LNCAP (cell line): ENCODE results near the gene BYSL.

Source experiments
- CTCF ChIP-seq: fragments of 450-650 bp; IDR thresholded peaks from 2 replicates; pipeline ENCODE4 v1.5.1; 2017; ENCODE audit warnings: mild to moderate bottlenecking

BYSL gene

GRCh38 chr6:41935685-41936072, 14.4 kb downstream of the BYSL start:
- no peak for TF ChIP-seq CTCF

DNA sequence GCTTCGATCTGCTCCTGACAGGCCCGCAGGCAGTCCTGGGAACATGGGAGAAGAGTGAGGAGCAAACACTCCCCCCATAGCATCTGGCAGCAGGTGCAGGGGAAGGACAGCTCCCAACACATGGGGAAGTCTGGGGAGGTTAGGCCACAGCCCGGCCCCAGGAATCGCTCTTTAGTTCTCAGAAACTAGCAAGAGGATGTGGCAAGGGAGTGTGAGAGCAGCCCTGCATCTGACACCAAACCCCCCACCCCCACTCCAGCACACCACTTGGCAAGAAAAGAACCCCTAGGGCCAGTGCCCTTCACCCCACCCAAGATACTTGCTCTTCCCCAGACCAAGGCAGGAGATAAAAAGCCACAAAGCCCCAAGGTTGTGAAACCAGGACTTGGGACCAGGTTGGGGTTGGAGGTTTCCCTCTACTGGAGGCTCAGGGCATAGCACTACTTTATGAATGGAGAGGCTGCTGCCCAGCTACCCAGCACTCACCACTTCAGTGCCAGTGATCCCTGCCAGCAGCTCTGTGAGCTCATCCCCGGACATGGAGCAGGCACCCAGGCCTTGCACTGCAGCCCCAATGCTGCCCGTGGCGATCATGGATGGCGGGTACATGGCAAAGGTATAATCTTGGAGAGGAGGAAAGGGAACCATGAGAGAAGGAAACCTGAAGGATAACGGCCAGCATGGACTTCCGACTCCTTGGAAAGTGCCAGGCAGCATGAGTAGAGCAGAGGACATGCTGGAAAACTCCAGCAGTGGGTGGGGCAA, 15.0 kb downstream of the BYSL start:
- peak; percentile 75 for TF ChIP-seq CTCF

GRCh38 chr6:41937472-41937860, 16.2 kb downstream of the BYSL start:
- TF ChIP-seq CTCF = no peak

DNA sequence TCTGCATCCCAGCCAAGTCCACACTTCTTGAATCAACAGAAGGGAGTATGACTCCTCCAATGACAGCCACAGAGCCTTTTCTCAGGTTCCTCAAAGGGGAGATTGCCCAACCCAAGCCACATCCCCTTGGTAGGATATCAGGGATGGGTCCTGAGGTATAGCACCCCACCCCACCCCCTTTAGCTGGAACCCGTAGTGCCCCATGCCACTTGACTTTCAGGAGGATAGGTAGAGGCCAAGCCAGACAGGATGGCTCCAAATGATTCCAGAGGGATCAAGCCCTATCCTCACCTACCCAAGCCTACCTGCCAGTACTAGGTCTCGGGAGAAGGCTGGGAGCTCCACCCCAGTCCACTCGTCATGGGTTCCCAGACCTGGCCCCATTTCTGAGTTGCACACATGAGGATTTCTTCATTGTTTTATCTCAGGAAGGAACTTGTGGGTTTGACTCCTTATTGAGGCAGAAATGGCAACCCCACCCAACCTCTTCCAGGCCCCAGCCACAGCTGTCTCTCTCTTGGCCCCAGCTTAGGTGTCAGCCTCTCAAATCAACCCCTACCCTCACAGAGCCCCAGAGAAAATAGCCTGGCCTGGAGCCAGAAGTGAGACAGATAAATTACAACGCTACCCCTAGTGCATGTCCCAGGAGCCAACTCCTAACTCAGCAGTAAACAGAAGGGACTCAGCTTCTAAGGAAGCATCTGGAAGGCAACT, 16.7 kb downstream of the BYSL start:
- no peak for TF ChIP-seq CTCF

DNA sequence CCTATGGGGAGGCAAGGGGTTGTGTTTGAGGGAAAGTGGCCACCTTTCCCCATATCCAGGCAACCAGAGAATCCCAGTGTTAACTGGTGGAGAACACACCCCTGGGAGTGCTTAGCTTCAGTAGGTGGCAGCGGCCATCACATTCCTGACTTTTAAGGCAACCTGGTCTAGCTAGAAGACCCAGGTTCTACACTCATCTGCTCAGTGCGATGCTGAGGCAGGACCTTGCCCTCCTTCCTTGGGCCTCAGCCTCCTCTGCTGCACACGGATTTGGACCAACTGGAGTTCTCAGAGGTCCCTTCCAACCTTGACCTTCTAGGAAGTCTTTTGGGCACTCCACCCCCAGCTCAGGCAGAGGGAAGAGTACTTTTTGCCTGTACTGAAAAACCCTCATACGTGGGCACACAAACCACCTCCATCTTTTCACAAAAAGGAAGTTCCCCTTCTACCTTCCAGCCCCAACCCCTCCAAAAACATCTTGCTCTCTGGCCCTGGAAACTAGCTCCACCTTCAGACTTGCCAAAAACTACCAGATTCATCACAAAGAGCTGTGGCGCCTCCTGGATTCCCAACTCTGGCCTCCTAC, 17.4 kb downstream of the BYSL start:
- TF ChIP-seq CTCF = no peak

GRCh38 chr6:41939176-41939847, 18.0 kb downstream of the BYSL start:
- no peak for TF ChIP-seq CTCF
